CD8-positive, alpha-beta memory T cell (primary cell): ENCODE measurements around the gene GFOD1. TPM values are rescaled to one million over a fixed set of nuclear protein-coding genes. Genes with fewer than 3 reads are reported as not detected.

Experiments
- CTCF ChIA-PET: fragments of 350-600 bp; sonication (Branson Sonifier 250); formaldehyde crosslinking; loops from one replicate; lab custom pipeline; 2021; ENCODE audit warnings: antibody characterized with exemption; lab: Charles Lee
- POLR2A ChIA-PET: fragments of 350-600 bp; sonication (Branson Sonifier 250); formaldehyde crosslinking; loops from one replicate; lab custom pipeline; 2021; ENCODE audit warnings: antibody characterized with exemption; lab: Charles Lee
- DNase-seq, 5 donors: peaks; one replicate each; pipeline versions ENCODE4 v3.0.0 to v3.0.0-alpha.2; 2020 to 2022; ENCODE audit warnings: mixed read lengths in 1 of 5
- H3K27ac ChIP-seq: one replicate; pipeline ENCODE4 v1.7.0; 2013; ENCODE audit warnings: low read depth, mild to moderate bottlenecking, low read length, moderate library complexity
- H3K27me3 ChIP-seq: 2 replicates; pipeline ENCODE4 v1.7.0; 2013; ENCODE audit warnings: low read length, mild to moderate bottlenecking; ENCODE audit not compliant: insufficient read depth, poor library complexity, severe bottlenecking
- H3K36me3 ChIP-seq: 2 replicates; pipeline ENCODE4 v1.7.0; 2013; ENCODE audit warnings: mild to moderate bottlenecking, low read length, moderate library complexity; ENCODE audit not compliant: insufficient read depth
- H3K4me1 ChIP-seq: 2 replicates; pipeline ENCODE4 v1.7.0; 2013; ENCODE audit warnings: mild to moderate bottlenecking, low read length, moderate library complexity; ENCODE audit not compliant: insufficient read depth
- H3K4me3 ChIP-seq: 2 replicates; pipeline ENCODE4 v1.7.0; 2013; ENCODE audit warnings: mild to moderate bottlenecking, low read length
- H3K9me3 ChIP-seq: 2 replicates; pipeline ENCODE4 v1.7.0; 2013; ENCODE audit warnings: mild to moderate bottlenecking, low read length
- H3K27ac Mint-ChIP-seq, 8 donors: one replicate each; pipeline ENCODE4 v1.8.0; 2020 to 2021; ENCODE audit warnings: mixed read lengths in 8 of 8, mild to moderate bottlenecking in 6 of 8, inconsistent platforms in 3 of 8, moderate library complexity in 3 of 8
- H3K27me3 Mint-ChIP-seq, 2 donors: one replicate each; pipeline ENCODE4 v1.8.0; 2020 to 2021; ENCODE audit warnings: mixed read lengths in 2 of 2, mild to moderate bottlenecking in 1 of 2, moderate library complexity in 1 of 2
- H3K36me3 Mint-ChIP-seq, 3 donors: one replicate each; pipeline ENCODE4 v1.8.0; 2020 to 2021; ENCODE audit warnings: mixed read lengths in 3 of 3, inconsistent platforms in 1 of 3, mild to moderate bottlenecking in 1 of 3
- H3K4me1 Mint-ChIP-seq, 3 donors: one replicate each; pipeline ENCODE4 v1.8.0; 2020 to 2021; ENCODE audit warnings: mixed read lengths in 3 of 3, inconsistent platforms in 1 of 3, mild to moderate bottlenecking in 1 of 3
- H3K4me3 Mint-ChIP-seq, 7 donors: one replicate each; pipeline ENCODE4 v1.8.0; 2020 to 2021; ENCODE audit warnings: mixed read lengths in 7 of 7, mild to moderate bottlenecking in 6 of 7, moderate library complexity in 4 of 7, inconsistent platforms in 2 of 7
- H3K9me3 Mint-ChIP-seq, 5 donors: one replicate each; pipeline ENCODE4 v1.8.0; 2020 to 2022; ENCODE audit warnings: mixed read lengths in 5 of 5, mild to moderate bottlenecking in 3 of 5, moderate library complexity in 2 of 5, inconsistent platforms in 1 of 5
- polyA plus RNA-seq: library from polyadenylated mRNA; unstranded; fragments of 300-500 nt; fragmentation: Illumina TruSeq; gene quantifications from one replicate; pipeline ENCODE4 v1.2.3, GENCODE V29; 2021
- total RNA-seq, 2 experiments: library from RNA; stranded (reverse); gene quantifications; one replicate each; pipeline ENCODE4 v1.2.3, GENCODE V29; 2021

The GFOD1 gene
- total and polyA plus RNA-seq, 3 experiments from 2014 or later, result 3.6 to 8.7 (median 8.2) TPM

- Histone ChIP-seq H3K27me3 (no peaks in the 10 kb centered on the region), H3K36me3 (no peaks in the 10 kb centered on the region), H3K27ac (no peak overlapping the region), H3K4me1 (peaks cover 14% of the 10 kb centered on the region), H3K4me3 (no peak overlapping the region), H3K9me3 (no peaks in the 10 kb centered on the region)
- Mint-ChIP-seq H3K4me1 (peaks cover 5 to 6% (median 6%) of the 10 kb centered on the region in 3 donors), H3K4me3 (no peak overlapping the region), H3K36me3 (no peaks in the 10 kb centered on the region), H3K27me3 (peaks cover 2 to 6% of the 10 kb centered on the region in 2 donors), H3K9me3 (no peaks in the 10 kb centered on the region), H3K27ac (no peak overlapping the region)
- no peak for DNase-seq
- ChIA-PET CTCF (no interaction called here), POLR2A (no interaction called here)
These were observed 40.3 kb upstream of the GFOD1 start for GRCh38 chr6:13527671-13528056.

DNA sequence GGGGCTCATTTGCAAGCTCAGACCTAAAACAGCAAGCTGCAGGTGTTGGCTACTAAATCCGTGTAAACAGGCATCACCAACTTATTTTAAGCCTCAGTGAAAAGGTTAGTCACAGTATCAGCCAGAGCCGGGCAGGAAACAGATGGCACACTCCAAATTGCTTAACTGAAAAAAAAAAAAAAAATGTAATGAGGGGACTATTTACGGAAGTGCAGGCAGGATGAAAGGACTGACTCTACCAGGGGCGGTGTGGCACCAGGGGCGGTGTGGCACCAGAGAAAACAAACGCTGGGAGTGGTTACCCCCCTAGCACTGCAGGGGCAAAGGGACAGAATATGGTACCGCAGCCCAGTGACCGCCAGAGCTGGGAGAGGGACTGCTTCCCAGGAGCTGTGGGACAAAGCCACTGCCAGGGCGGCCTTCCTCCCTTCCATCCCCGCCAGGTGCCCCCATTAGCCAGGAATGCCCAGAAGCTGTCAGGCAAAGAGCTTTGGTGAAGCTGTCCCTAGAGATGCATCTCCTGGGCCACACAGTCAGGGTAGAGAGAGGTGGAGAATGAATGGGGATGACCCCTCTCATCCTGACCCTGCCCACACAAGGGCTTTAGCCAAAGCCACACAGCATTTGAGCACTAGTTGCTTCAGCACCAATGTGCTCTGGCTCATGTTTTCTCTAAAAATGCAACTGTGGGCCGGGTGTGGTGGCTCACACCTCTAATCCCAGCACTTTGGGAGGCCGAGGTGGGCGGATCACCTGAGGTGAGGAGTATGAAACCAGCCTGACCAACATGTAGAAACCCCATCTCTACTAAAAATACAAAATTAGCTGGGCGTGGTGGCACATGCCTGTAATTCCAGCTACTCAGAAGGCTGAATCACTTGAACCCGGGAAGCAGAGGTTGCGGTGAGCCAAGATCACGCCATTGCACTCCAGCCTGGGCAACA, 39.6 kb upstream of the GFOD1 start:
- H3K36me3 Mint-ChIP-seq, result no peaks in the 10 kb centered on the region

GRCh38 chr6:13526357-13526726, 38.9 kb upstream of the GFOD1 start:
- H3K36me3 ChIP-seq, result no peaks in the 10 kb centered on the region
- H3K27ac Mint-ChIP-seq, result peak overlapping the region in 1 of 8 donors; percentile 73
- no peaks in the 10 kb centered on the region for H3K9me3 ChIP-seq
- ChIA-PET CTCF (interaction anchor here (1.5 kb wide), 1 partner anchor 189 kb away, joined by 3 read pairs; no protein-coding TSS in a partner anchor), POLR2A (interaction anchor here (0.8 kb wide), 1 partner anchor 48 kb away, joined by 4 read pairs; the partner anchor contains the start of gene SIRT5)
- H3K4me1 ChIP-seq, result peaks cover 14% of the 10 kb centered on the region
- H3K4me3 ChIP-seq, result no peak overlapping the region
- no peaks in the 10 kb centered on the region for H3K9me3 Mint-ChIP-seq
- H3K4me3 Mint-ChIP-seq, result no peak overlapping the region
- no peak for DNase-seq
- H3K4me1 Mint-ChIP-seq, result peaks cover 5 to 6% (median 6%) of the 10 kb centered on the region in 3 donors
- H3K27ac ChIP-seq, result no peak overlapping the region
- H3K27me3 ChIP-seq, result no peaks in the 10 kb centered on the region
- H3K36me3 Mint-ChIP-seq, result no peaks in the 10 kb centered on the region
- peaks cover 3 to 6% of the 10 kb centered on the region in 2 donors for H3K27me3 Mint-ChIP-seq

More for the DNA sequence above, 39.6 kb upstream of the GFOD1 start:
- H3K27me3 Mint-ChIP-seq, result peaks cover 3 to 6% of the 10 kb centered on the region in 2 donors
- ChIA-PET CTCF (interaction anchor here (1.5 kb wide), 1 partner anchor 190 kb away, joined by 3 read pairs; no protein-coding TSS in a partner anchor), POLR2A (interaction anchor here (0.8 kb wide), 1 partner anchor 47 kb away, joined by 4 read pairs; the partner anchor contains the start of gene SIRT5)
- peaks cover 5 to 6% (median 6%) of the 10 kb centered on the region in 3 donors for H3K4me1 Mint-ChIP-seq
- peak overlapping the region in 1 of 7 donors; percentile 39 for H3K4me3 Mint-ChIP-seq
- no peaks in the 10 kb centered on the region for H3K9me3 ChIP-seq
- peaks cover 14% of the 10 kb centered on the region for H3K4me1 ChIP-seq
- DNase-seq, result peak in 2 of 5 donors; percentile 21 to 65
- H3K9me3 Mint-ChIP-seq, result no peaks in the 10 kb centered on the region
- no peak overlapping the region for H3K4me3 ChIP-seq
- no peaks in the 10 kb centered on the region for H3K36me3 ChIP-seq
- no peak overlapping the region for H3K27ac ChIP-seq
- H3K27ac Mint-ChIP-seq, result peak overlapping the region in 1 of 8 donors; percentile 73
- H3K27me3 ChIP-seq, result no peaks in the 10 kb centered on the region

- H3K36me3 Mint-ChIP-seq, result no peaks in the 10 kb centered on the region
- DNase-seq, result no peak
- no peaks in the 10 kb centered on the region for H3K27me3 ChIP-seq
- H3K27ac Mint-ChIP-seq, result no peak overlapping the region
- no peak overlapping the region for H3K27ac ChIP-seq
- ChIA-PET POLR2A (no interaction called here), CTCF (no interaction called here)
- no peak overlapping the region for H3K4me3 ChIP-seq
- H3K9me3 ChIP-seq, result no peaks in the 10 kb centered on the region
- H3K9me3 Mint-ChIP-seq, result no peaks in the 10 kb centered on the region
- H3K27me3 Mint-ChIP-seq, result peaks cover 6% of the 10 kb centered on the region in 2 donors
- no peaks in the 10 kb centered on the region for H3K36me3 ChIP-seq
- peaks cover 5 to 6% (median 6%) of the 10 kb centered on the region in 3 donors for H3K4me1 Mint-ChIP-seq
- H3K4me3 Mint-ChIP-seq, result no peak overlapping the region
- peaks cover 14% of the 10 kb centered on the region for H3K4me1 ChIP-seq
These were observed 37.6 kb upstream of the GFOD1 start for GRCh38 chr6:13524801-13525508.

DNA sequence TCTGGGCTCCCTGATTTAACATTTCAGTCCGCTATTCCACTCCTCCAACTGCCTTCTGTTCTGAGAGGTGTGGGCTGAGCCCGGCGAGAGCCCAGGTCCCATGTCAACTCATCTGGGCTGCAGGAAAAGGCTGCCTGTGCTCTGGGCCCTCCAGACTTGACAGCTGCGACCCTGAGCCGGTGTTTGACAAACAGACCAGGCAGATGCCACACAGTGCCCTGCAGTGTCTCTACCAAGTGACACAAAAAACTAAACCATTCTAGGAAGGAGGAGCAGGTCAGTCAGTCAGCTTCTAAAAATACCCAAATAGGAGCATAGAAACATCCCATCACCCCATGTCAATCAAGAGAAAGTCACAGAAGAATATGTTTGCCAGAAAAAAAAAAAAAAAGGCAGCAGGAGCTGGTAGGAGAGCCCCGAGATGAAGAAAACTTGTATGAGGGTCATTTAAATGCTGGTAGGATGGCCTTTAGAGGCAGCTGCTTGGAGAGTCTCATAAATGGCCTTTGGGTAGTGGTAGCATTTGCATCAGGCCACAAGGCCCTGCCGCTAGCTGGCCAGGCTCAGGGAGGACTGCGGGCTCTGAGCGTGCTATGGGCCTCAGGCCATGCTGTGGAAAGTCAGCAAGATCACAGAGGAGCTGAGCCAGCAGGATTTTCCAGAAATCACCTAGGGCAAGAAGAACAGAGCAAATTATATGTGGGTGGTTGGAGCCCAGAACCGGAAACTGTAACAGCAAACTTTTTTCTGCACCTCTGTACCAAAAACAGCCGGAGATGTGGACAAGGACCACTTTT, 36.6 kb upstream of the GFOD1 start:
- POLR2A ChIA-PET, result no interaction called here
- peaks cover 6% of the 10 kb centered on the region in 2 donors for H3K27me3 Mint-ChIP-seq
- Histone ChIP-seq H3K4me1 (peaks cover 14% of the 10 kb centered on the region), H3K9me3 (no peaks in the 10 kb centered on the region), H3K27ac (no peak overlapping the region), H3K27me3 (no peaks in the 10 kb centered on the region), H3K36me3 (no peaks in the 10 kb centered on the region), H3K4me3 (no peak overlapping the region)
- CTCF ChIA-PET, result no interaction called here
- H3K4me3 Mint-ChIP-seq, result no peak overlapping the region
- no peak for DNase-seq
- peaks cover 0 to 2% (median 0%) of the 10 kb centered on the region in 3 donors for H3K36me3 Mint-ChIP-seq
- H3K9me3 Mint-ChIP-seq, result no peaks in the 10 kb centered on the region
- H3K27ac Mint-ChIP-seq, result no peak overlapping the region
- H3K4me1 Mint-ChIP-seq, result peaks cover 5 to 6% (median 6%) of the 10 kb centered on the region in 3 donors

DNA sequence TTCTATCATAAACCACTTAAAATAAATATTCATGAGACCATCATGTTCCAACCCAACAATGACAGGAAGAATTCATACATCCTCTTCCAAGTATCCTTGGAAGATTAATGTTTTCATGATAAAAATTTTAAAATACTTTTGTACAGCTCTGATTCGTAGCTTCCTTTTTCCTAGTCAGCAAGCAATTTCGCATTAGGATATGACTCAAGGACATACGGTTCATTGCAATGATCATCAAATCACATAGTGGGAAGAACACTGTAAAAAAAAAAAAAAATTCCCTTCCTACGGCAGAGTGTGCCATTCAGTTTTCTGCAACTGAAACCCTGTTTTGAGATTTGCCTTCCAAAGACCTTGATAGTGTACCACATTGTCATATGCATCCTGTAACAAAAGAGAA, 35.3 kb upstream of the GFOD1 start:
- H3K9me3 ChIP-seq, result no peaks in the 10 kb centered on the region
- H3K9me3 Mint-ChIP-seq, result no peaks in the 10 kb centered on the region
- H3K4me1 Mint-ChIP-seq, result peaks cover 5 to 6% (median 6%) of the 10 kb centered on the region in 3 donors
- ChIA-PET POLR2A (no interaction called here), CTCF (no interaction called here)
- no peaks in the 10 kb centered on the region for H3K36me3 ChIP-seq
- H3K27ac ChIP-seq, result no peak overlapping the region
- no peaks in the 10 kb centered on the region for H3K27me3 ChIP-seq
- no peak for DNase-seq
- H3K4me3 ChIP-seq, result no peak overlapping the region
- peaks cover 0 to 2% (median 0%) of the 10 kb centered on the region in 3 donors for H3K36me3 Mint-ChIP-seq
- H3K27me3 Mint-ChIP-seq, result peaks cover 6% of the 10 kb centered on the region in 2 donors
- no peak overlapping the region for H3K4me3 Mint-ChIP-seq
- H3K27ac Mint-ChIP-seq, result no peak overlapping the region
- H3K4me1 ChIP-seq, result peaks cover 14% of the 10 kb centered on the region

DNA sequence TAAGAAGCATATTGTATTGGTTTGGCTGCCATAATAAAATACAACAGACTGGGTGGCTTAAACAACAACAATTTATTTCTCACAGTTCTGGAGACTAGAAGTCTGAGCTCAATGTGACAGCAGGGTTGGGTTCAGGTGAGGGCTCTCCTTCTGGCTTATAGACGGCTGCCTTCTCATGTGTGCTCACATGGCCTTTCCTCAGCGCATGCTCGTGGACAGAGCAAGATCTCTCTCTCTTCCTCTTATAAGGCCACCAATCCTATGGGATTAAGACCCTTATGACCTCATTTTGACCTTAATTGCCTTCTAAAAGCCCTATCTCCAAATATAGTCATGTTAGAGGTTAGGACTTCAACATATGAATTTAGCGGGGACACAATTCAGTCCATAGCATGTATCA, 32.4 kb upstream of the GFOD1 start:
- H3K9me3 ChIP-seq, result no peaks in the 10 kb centered on the region
- Mint-ChIP-seq H3K4me3 (no peak overlapping the region), H3K27ac (no peak overlapping the region), H3K4me1 (no peaks in the 10 kb centered on the region), H3K36me3 (peaks cover 0 to 2% (median 0%) of the 10 kb centered on the region in 3 donors), H3K27me3 (peaks cover 6 to 9% of the 10 kb centered on the region in 2 donors), H3K9me3 (no peaks in the 10 kb centered on the region)
- H3K4me3 ChIP-seq, result no peak overlapping the region
- no peak overlapping the region for H3K27ac ChIP-seq
- no peaks in the 10 kb centered on the region for H3K4me1 ChIP-seq
- POLR2A ChIA-PET, result no interaction called here
- no peaks in the 10 kb centered on the region for H3K27me3 ChIP-seq
- CTCF ChIA-PET, result no interaction called here
- no peaks in the 10 kb centered on the region for H3K36me3 ChIP-seq
- DNase-seq, result no peak
